ENCODE results near the gene GNA12. TPM values are rescaled to one million over a fixed set of nuclear protein-coding genes. Genes with fewer than 3 reads are reported as not detected.

The GNA12 gene
- total RNA-seq, 1 donor from 2014 or later, result 48.5 TPM

- DNase-seq (ENCODE audit: low spot score), result no peak
Observed at GRCh38 chr7:2804227-2804763, 39.8 kb downstream of the GNA12 start.

- no peak for DNase-seq (ENCODE audit: low spot score)
Observed at GRCh38 chr7:2803755-2804154, 40.4 kb downstream of the GNA12 start.

- DNase-seq (ENCODE audit: low spot score), result no peak
Observed at GRCh38 chr7:2803342-2803692, 40.8 kb downstream of the GNA12 start.

GRCh38 chr7:2802504-2803341, 41.4 kb downstream of the GNA12 start:
- no peak for DNase-seq (ENCODE audit: low spot score)

GRCh38 chr7:2802101-2802500, 42.0 kb downstream of the GNA12 start:
- DNase-seq (ENCODE audit: low spot score), result no peak

GRCh38 chr7:2800931-2801688, 43.0 kb downstream of the GNA12 start:
- no peak for DNase-seq (ENCODE audit: low spot score)

- DNase-seq (ENCODE audit: low spot score), result no peak
Observed at GRCh38 chr7:2800220-2800930, 43.7 kb downstream of the GNA12 start.

GRCh38 chr7:2799253-2799652, 44.9 kb downstream of the GNA12 start:
- no peak for DNase-seq (ENCODE audit: low spot score)

GRCh38 chr7:2798669-2799068, 45.4 kb downstream of the GNA12 start:
- no peak for DNase-seq (ENCODE audit: low spot score)

- DNase-seq (ENCODE audit: low spot score), result peak; percentile 62
Observed at GRCh38 chr7:2796358-2797352, 47.5 kb downstream of the GNA12 start.

GRCh38 chr7:2795906-2796305, 48.2 kb downstream of the GNA12 start:
- DNase-seq (ENCODE audit: low spot score), result no peak

GRCh38 chr7:2794836-2795636, 49.1 kb downstream of the GNA12 start:
- no peak for DNase-seq (ENCODE audit: low spot score)

GRCh38 chr7:2792856-2793487, 51.1 kb downstream of the GNA12 start:
- DNase-seq (ENCODE audit: low spot score), result no peak

- DNase-seq (ENCODE audit: low spot score), result no peak
Observed at GRCh38 chr7:2792235-2792634, 51.9 kb downstream of the GNA12 start.

GRCh38 chr7:2791390-2791789, 52.7 kb downstream of the GNA12 start:
- no peak for DNase-seq (ENCODE audit: low spot score)

GRCh38 chr7:2787251-2787951, 56.7 kb downstream of the GNA12 start:
- no peak for DNase-seq (ENCODE audit: low spot score)

GRCh38 chr7:2786607-2787116, 57.4 kb downstream of the GNA12 start:
- no peak for DNase-seq (ENCODE audit: low spot score)

- DNase-seq (ENCODE audit: low spot score), result no peak
Observed at GRCh38 chr7:2785071-2785500, 59.0 kb downstream of the GNA12 start.

- DNase-seq (ENCODE audit: low spot score), result no peak
Observed at GRCh38 chr7:2782565-2782964, 61.5 kb downstream of the GNA12 start.
